Measurements from ENCODE around the gene KSR2. TPM values are rescaled to one million over a fixed set of nuclear protein-coding genes. Genes with fewer than 3 reads are reported as not detected.

Gene KSR2
- total RNA-seq, 1 donor, result under 0.01 TPM

DNA sequence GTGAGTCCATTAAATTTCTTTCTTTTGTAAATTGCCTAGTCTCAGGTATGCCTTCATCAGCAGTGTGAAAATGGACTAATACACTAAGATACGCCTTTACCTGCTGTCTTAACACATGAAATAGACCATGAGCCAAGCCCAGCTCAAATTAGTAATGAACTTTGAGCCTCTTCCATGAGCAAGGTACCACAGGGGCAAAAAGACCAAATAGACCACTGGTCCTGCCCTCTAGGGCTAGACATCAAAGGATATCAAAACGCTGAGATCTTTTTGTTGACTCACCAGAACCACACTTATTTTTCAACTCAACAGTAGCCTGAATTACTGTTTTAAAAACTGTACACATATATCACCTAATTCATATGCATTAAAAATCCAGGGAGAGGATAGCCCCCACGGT lies 469.9 kb downstream of the KSR2 start:
- Histone ChIP-seq H3K27me3 (ENCODE audit: insufficient read depth, low read length) (no peaks in the 10 kb centered on the region), H4K20me1 (ENCODE audit: insufficient read depth, low read length) (no peaks in the 10 kb centered on the region), H3K79me2 (ENCODE audit: insufficient read depth, low read length) (no peaks in the 10 kb centered on the region), H3K4me2 (ENCODE audit: insufficient read depth, low read length) (no peak overlapping the region), H3K4me3 (ENCODE audit: insufficient read depth, low read length) (no peak overlapping the region), H3K4me1 (ENCODE audit: insufficient read depth, low read length) (no peaks in the 10 kb centered on the region), H2AFZ (ENCODE audit: low read length) (no peak overlapping the region), H3K9me3 (ENCODE audit: low read depth, low read length) (no peaks in the 10 kb centered on the region), H3K36me3 (ENCODE audit: insufficient read depth, low read length) (no peaks in the 10 kb centered on the region), H3K27ac (ENCODE audit: low read depth, low read length) (no peak overlapping the region)
- DNase-seq (ENCODE audit: insufficient read length, low spot score, missing footprints), result no peak
- TF ChIP-seq, protein P1, sequence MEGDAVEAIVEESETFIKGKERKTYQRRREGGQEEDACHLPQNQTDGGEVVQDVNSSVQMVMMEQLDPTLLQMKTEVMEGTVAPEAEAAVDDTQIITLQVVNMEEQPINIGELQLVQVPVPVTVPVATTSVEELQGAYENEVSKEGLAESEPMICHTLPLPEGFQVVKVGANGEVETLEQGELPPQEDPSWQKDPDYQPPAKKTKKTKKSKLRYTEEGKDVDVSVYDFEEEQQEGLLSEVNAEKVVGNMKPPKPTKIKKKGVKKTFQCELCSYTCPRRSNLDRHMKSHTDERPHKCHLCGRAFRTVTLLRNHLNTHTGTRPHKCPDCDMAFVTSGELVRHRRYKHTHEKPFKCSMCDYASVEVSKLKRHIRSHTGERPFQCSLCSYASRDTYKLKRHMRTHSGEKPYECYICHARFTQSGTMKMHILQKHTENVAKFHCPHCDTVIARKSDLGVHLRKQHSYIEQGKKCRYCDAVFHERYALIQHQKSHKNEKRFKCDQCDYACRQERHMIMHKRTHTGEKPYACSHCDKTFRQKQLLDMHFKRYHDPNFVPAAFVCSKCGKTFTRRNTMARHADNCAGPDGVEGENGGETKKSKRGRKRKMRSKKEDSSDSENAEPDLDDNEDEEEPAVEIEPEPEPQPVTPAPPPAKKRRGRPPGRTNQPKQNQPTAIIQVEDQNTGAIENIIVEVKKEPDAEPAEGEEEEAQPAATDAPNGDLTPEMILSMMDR (IDR thresholded peaks at IDR 0.05; ENCODE audit: extremely low read depth, low read depth, low read length), result no peak

DNA sequence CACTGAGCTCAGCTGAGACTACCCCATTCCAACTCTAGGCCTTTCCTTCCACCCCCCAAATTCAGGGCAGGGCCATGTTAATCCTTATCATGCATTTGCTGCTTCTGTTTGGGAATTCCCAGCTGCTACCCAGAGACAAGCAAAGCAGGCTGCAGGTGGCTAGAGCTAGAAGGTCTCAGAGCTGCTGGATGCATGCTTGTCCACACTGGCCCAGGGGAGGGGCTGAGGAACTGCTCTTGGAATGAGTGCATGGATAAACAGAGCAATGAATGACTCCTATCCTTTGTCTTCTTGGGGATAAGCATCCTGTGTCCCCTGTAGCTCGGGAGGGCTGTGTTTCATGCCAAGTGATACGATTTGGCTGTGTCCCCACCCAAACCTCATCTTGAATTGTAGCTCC lies 470.5 kb downstream of the KSR2 start:
- Histone ChIP-seq H3K4me2 (ENCODE audit: insufficient read depth, low read length) (no peak overlapping the region), H3K9me3 (ENCODE audit: low read depth, low read length) (no peaks in the 10 kb centered on the region), H3K27ac (ENCODE audit: low read depth, low read length) (no peak overlapping the region), H3K27me3 (ENCODE audit: insufficient read depth, low read length) (no peaks in the 10 kb centered on the region), H2AFZ (ENCODE audit: low read length) (no peak overlapping the region), H4K20me1 (ENCODE audit: insufficient read depth, low read length) (no peaks in the 10 kb centered on the region), H3K4me3 (ENCODE audit: insufficient read depth, low read length) (no peak overlapping the region), H3K79me2 (ENCODE audit: insufficient read depth, low read length) (no peaks in the 10 kb centered on the region), H3K36me3 (ENCODE audit: insufficient read depth, low read length) (no peaks in the 10 kb centered on the region), H3K4me1 (ENCODE audit: insufficient read depth, low read length) (no peaks in the 10 kb centered on the region)
- no peak for DNase-seq (ENCODE audit: insufficient read length, low spot score, missing footprints)
- TF ChIP-seq, protein P1 (IDR thresholded peaks at IDR 0.05; ENCODE audit: extremely low read depth, low read depth, low read length), result no peak

DNA sequence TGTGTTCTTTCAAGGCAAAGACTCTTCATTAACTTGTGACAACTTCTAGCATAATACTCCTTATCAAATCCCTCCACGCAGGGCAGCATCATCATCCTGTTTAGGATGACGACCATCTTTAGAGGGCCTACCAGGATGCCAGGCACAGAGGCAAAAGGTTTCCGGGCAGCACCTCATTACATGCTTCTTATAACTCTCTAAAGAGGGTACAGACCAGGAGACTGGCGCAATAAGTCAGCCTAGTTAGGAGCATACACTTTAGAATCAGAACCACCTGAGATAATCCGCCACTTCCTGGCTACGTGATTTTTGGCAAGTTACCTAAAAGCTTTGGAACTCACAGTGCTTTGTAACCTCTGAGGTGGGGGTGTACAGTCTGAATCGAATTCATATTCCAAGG lies 471.4 kb downstream of the KSR2 start:
- Histone ChIP-seq H3K27me3 (ENCODE audit: insufficient read depth, low read length) (no peaks in the 10 kb centered on the region), H2AFZ (ENCODE audit: low read length) (no peak overlapping the region), H3K4me3 (ENCODE audit: insufficient read depth, low read length) (no peak overlapping the region), H4K20me1 (ENCODE audit: insufficient read depth, low read length) (no peaks in the 10 kb centered on the region), H3K9me3 (ENCODE audit: low read depth, low read length) (no peaks in the 10 kb centered on the region), H3K79me2 (ENCODE audit: insufficient read depth, low read length) (no peaks in the 10 kb centered on the region), H3K27ac (ENCODE audit: low read depth, low read length) (no peak overlapping the region), H3K4me1 (ENCODE audit: insufficient read depth, low read length) (no peaks in the 10 kb centered on the region), H3K36me3 (ENCODE audit: insufficient read depth, low read length) (no peaks in the 10 kb centered on the region), H3K4me2 (ENCODE audit: insufficient read depth, low read length) (no peak overlapping the region)
- TF ChIP-seq, protein P1 (IDR thresholded peaks at IDR 0.05; ENCODE audit: extremely low read depth, low read depth, low read length), result no peak
- no peak for DNase-seq (ENCODE audit: insufficient read length, low spot score, missing footprints)

DNA sequence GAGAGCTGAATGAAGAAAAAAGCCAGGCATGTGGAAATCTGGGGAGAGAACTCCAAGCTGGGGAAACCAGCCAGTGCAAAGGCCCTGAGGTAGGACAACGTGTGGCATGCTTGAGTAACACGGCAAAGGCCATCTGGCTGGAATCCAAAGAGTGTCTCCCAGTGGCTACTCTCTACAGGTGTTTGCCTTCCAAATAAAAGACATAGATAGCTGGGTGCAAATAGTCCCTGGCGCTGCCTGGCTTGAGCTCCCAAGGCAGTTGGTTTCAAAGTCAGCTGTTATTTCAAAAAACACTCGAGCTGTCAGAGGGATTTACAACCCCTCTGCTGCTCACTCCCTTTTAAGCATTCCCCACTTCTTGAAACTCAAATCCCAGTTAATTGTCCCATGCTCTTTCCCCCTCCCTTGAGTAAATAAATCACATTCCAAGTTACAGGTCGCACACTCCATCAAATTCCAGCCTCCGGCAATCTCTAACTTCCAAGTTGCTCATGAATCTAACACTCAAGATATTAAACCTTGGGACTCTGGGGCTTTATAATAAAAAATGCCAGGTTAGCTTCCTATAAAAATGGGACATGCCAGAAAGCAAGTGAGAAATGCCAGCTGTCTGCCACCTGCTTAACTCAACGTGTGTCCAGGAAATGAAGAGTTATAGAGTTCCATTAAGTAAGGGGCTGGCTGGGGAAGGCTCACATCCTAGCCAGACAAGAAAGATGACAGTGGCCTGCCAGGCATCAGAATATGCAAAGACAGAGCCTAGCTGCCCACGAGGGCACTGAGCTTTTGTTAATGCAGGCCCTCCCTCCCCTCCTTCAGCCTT lies 473.7 kb downstream of the KSR2 start:
- Histone ChIP-seq H3K4me2 (ENCODE audit: insufficient read depth, low read length) (no peak overlapping the region), H3K9me3 (ENCODE audit: low read depth, low read length) (no peaks in the 10 kb centered on the region), H3K79me2 (ENCODE audit: insufficient read depth, low read length) (no peaks in the 10 kb centered on the region), H3K4me1 (ENCODE audit: insufficient read depth, low read length) (peaks cover 2% of the 10 kb centered on the region), H3K27me3 (ENCODE audit: insufficient read depth, low read length) (no peaks in the 10 kb centered on the region), H2AFZ (ENCODE audit: low read length) (no peak overlapping the region), H3K27ac (ENCODE audit: low read depth, low read length) (no peak overlapping the region), H3K4me3 (ENCODE audit: insufficient read depth, low read length) (no peak overlapping the region), H4K20me1 (ENCODE audit: insufficient read depth, low read length) (no peaks in the 10 kb centered on the region), H3K36me3 (ENCODE audit: insufficient read depth, low read length) (no peaks in the 10 kb centered on the region)
- no peak for DNase-seq (ENCODE audit: insufficient read length, low spot score, missing footprints)
- TF ChIP-seq, protein P1 (IDR thresholded peaks at IDR 0.05; ENCODE audit: extremely low read depth, low read depth, low read length), result no peak

All from osteoblast (primary cell).